ENCODE data around the gene ZDHHC14.
A peak's percentile ranks its signal among the peaks of the same experiment; 100 is the strongest.

Gene ZDHHC14

DNA sequence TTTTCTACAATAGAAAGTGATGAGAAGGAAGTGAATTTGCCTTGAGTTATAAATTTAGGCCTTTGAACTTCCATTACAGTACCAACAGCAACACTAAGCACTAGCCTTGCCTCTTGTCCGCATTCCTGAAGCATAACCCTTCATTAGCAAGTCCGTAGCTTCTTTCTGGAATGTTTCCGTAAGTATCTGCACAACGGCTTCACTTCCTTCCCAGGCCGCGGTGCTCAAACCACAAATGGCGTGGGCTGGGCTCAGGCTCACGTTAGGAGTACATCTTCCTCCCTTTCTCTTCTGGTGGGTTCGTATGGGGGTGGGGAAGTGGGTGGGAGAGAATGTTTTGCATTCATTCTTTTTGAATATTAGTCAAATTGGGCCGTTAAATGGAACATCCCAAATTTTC, 248.2 kb downstream of the ZDHHC14 start:
- no peak for DNase-seq

DNA sequence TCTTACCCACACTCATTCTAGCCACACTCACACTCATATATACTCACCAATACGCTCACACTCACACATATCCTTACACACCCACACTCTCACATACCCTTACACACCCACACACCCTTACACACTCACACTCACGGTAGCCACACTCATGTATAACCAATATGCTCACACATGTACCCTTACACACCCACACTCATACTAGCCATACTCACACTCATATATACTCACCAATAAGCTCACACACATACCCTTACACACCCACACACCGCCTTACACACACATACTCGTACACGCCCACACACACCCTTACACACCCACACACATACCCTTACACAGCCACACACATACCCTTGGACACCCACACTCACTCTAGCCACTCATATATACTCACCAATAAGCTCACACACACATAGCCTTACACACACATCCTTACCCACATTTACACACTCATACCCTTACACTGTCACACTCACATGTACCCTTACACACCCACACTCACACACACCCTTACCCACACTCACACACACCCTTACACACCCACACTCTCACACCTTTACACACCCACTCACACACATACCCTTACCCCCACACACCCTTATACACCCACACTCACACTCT, 249.6 kb downstream of the ZDHHC14 start:
- no peak for DNase-seq

DNA sequence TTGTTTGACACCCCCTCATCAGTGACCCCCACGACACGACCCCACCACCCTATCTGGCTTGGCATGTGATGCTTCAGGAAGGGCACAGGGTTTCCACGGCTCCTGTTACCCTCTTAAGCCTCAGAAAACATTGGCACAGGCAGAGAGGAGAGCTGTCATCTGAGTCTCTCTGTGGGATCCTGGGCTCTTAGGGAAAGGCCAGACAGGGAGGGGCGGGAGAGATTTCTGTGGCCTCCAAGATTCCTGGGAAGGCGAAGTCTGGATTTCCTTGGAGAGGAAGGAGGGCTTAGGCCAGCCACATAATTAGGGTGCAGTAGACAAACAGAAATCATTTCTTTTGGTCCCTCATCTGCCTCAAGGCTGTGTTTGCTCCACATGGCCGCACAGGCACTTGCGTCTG, 250.4 kb downstream of the ZDHHC14 start:
- no peak for DNase-seq

DNA sequence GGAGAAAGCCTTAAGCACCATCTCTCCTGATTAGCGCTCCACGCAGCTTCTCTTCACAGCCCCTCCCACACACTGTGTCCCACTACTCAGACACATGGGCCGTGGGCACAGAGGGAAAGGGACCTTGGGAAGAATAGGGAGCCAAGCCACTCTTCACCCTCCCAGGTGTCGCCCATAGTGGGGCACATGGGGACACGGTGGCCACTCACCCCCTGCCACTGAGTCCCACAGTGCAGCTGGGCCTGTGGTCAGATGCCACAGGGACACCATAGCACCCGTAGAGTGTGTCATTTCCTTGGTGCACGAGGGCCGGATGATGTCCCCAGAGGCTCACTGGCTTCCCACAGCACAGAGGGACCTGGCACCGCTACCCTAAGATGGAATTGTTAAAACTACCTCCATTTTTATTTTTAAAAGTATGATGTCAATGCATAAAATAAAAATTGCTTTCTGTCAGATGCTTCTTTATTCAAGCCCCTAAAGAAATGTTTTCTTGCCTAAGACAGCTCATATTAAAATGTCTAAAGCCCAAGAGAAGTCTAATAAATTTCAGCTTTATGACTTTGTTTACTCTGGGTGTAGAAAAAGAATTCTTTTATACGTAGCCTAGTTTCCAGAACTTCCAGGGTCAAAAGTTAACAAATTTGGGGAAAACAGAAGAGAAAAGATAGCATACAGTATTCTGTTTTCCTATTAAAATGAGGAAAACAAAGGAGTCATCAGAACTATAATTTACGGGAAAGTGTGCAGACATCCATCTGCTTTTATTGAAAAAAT, 251.0 kb downstream of the ZDHHC14 start:
- DNase-seq, result no peak

DNA sequence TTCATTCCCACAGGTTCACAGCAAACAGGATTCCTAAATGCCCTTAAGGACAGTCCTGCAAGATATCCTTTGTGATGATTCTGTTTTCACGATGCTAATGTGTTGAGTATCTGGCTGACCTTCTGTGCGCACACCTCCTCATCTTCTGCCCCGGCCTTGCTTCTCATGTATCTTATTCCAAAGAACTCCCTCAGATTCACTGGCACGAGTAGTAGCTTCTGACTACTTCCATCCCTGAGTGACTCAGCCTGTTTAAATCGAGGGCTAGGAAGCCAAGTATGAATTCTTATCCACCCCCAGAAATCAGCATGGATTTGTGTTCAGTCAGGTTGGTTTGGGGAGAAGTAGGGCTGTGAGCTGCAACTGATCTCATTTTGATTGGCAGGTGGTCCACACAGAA, 251.8 kb downstream of the ZDHHC14 start:
- DNase-seq, result no peak

DNA sequence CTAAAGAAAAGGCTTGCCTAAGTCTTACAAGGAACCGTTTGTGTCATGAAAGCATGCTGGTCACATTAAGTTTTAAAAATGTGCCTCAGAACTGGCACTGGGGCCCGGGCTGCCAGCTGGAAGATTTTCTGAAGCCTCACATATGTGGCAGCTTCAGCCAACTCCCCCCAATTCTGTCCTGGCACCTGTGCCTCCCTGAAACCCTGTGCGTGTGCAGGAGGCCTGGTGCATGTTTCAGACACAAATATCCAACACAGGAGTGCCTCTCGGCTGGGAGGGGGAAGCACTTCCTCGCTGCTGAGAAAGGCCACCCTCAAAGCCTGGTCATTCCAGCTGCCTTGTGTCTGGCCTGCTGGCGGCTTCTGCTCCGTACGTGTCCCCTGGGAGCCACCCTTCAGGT, 253.6 kb downstream of the ZDHHC14 start:
- DNase-seq, result no peak

DNA sequence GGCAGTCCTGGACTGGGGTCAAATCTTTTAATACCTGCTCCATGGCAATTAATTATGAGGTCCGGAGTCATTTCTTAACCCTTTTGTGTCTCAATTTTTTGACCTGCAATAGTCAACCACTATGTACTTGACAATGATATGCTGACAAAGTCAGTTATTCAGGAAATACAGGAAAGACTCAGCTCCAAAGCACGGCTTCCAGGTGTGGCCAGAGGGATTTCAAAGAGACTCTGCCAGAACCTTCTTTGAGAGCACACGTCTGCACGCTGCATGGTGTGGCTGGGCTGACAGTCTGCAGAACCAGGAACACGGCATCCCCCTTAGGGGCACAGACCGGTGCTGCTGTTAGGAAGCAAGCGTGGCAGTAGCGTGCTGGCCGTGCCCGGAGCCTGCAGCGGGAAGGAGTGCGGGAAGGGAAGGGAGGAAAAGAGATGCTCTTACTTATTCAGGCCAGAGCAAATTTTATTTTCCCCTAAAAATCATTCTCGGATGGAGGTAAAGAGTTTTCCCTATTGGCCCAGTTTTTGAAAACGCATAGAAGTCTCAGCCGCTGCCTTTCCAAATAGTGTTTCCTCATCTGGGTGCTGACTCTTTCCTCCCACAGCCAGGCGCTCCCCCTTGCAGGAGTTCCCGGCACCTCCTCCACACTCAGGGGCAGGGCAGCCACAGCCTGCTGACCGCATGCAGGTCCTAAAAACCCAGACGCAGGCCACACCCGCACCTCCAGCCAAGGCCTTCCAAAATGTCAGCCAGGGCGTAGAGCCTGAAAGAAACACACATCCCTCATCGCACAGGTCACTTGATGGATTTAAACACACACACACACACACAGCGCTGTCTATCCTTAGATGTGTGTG, 254.6 kb downstream of the ZDHHC14 start:
- DNase-seq, result no peak

DNA sequence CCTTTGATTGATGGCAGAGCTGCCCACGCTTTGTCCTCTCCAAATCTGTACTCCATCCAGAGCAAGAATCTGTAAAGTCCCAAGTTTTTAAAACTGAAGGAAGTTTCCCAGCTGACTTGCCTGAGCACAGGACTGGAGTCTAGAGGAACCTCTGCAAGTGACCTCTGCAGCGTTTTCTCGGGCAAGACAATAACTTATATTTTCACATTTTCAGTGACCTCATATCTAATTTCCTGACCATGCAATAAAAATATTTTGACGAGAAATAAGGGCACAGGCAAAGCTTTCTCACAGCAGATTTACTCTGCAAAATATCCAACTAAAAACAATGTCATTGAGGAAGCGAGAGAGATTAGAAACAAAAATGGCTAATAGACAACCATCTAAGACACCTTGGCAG, 256.5 kb downstream of the ZDHHC14 start:
- no peak for DNase-seq

DNA sequence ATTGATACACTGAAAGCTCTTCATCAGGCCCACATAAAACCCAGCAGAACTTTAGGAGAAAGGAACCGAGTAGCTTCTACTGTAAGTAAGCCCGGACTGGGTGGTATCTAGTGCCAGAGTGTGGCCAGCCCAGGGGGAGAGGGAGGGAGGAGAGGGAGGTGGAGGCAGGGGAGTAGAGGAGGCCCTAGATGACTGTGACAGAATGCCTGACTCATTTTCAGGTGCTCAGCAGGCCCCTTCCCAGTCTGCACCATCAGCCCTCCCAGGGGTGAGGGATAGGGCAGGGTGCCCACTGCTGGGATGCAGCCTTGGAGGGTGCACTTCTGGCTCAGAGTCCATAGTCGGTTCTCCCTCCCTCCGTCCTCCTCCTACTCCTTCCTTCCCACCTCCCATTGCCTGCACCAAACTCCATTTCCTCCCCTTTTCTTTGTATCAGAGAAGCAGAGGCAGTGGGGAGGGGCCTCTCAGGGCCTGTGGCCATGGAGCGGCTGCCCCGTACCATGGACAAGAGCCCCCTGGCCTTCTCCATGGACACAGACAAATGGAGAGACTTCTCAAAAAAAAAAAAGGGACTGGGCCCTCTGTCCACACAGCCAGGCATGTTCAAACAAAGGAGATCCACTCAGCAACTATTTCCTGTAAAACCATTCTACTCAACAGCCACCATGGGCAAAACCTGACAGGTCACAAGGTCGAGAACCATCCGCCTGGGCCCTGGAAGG, 257.1 kb downstream of the ZDHHC14 start:
- no peak for DNase-seq

DNA sequence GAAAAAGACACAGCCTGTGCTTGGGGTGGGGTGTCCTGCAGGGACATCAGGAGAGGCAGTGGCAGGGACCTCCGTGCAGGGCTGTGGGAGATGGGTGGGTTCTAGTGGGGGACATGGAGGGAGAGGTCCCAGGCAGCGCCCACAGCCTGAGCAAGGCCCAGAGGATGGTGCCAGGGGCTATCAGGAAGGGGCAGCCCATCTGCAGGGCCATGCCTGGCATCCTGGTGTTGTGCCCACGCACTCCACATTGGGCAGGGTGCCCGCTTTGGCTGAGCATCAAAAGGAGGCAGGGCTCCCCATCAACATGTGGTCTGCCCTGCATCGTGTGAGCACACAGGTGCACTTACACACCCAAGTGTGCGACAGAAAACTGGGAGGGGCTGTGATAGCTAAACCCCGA, 257.8 kb downstream of the ZDHHC14 start:
- DNase-seq, result no peak

DNA sequence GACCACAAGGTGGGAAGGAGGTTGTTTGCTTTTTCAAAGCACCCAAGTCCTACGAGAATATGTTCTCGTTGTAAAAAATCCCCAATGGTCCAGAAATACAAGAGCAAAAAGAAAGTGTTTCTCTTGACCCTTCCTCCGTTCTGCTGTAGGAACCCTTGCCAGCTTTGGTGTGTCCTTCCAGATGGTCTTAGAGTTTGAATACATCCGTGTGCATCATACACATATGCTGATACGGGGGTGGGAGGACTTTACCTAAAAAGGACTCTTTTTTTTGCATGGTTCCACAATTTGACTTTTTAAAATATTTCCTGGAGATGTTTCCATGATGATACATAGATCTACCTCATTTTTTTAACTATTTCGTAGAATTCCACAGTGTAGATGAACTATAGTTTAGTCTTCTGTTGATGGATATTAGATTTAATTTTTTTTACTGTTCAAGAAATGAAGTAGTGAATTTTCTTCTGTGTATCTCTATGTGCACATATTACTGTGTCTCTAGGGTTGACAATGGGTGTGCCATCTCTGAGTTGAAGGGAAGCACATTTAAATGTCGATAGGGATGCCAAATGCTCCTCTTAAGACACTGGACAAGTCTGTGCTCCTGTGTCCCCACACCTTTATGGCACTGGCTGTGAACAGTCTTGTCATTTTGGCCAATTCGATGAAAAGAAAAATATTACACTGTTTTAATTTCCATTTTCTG, 259.9 kb downstream of the ZDHHC14 start:
- DNase-seq, result no peak

DNA sequence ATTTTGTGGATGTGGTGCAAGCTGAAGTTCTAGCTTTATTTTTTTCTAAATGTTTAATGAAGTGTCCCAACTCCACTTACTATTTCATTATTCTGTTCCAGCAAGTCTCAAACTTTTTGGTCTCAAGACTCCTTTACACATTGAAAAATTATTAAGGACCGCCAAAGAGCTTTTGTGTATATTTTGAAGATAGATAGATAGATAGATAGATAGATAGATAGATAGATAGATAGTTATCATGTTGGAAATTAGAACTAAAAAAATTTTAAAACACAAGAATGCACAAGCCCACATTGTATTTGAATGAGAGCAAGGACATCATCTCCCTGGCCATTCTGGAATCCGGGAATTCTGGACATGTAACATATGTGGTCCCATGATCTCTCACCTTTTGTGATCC, 260.8 kb downstream of the ZDHHC14 start:
- DNase-seq, result no peak

DNA sequence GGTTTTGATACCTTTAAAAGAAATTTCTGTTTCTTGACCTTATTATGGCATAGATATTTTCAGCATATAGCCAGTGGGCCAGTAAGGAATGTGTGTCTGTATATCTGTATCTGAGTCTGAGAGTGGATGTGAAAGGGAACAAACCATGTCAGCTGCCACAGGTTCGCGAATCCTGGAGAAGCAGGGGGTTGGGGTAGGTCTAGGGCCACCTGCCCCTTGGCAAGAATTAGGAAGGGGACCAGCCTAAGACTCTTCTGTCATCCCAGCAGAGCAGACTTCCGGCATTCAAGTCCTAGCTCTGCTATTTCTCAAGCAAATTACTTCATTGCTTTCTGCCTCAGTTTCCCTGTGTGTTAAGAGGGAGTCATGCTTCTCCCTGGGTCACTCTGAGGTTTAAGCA, 261.7 kb downstream of the ZDHHC14 start:
- DNase-seq, result no peak

DNA sequence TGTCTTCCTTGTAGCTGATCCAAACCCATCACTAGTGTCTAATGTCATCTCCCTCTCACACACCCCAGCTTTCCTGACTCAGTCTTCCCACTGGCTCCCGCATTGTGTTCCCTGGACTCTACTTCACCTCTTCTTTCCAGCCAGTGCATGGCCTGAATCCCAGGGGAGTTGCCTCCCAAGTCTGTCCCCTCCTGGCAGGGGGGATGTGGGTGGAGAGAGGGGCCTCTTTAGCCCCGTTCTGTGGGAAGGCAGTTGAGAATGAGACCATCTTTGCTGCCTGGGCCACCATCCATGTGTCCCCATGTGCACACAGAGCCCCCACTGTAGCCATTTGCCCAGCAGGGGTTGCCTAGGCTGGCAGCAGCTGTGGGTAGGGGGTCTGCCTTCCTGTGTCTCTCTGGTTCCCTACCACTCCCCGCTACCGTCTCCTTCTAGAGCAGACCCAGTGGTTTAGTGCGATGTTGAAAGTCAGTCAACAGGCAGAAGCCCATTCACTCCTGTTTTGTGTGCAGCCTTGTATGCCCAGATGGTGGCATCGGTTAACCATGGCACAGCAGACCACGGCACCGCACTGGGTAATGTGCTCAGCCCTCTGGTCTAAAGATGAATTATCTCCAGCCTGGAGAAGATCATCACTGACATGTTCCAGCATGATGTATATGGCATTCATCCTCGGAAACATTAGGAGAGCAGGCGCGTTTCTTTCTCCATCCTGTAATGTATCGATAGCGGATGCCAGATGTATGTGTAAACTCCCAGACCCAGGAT, 263.2 kb downstream of the ZDHHC14 start:
- peak in 2 of 4 experiments; percentile 15 to 32 for DNase-seq

DNA sequence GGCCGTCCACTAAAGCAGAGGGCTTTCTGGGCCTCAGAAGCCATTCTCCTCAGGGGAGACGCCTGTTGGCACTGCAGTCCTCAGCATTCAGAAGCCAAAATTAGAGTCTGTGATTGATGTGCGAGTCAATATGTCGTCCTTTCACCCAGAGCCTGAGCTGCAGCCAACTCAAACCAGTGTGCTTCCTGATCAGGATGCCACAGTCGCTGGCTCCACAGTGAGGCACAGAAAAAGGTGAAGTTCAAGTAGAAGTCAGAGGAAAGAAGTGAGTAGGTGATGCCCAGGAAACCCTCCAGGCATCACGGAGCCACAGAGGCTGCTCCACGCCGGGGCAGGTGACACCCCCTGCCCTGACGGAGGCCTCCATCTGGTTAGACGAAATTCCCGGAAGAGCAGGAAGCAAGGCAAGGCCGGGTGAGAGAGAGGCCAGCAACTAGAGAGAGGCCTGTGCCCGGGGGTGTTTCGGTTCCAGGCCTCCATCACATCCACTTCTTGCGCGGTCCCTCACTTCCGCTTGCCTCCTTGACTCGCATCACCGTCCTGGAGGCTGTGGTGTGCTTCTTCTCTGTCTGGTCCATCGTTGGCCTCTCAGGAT, 264.3 kb downstream of the ZDHHC14 start:
- DNase-seq, result no peak

DNA sequence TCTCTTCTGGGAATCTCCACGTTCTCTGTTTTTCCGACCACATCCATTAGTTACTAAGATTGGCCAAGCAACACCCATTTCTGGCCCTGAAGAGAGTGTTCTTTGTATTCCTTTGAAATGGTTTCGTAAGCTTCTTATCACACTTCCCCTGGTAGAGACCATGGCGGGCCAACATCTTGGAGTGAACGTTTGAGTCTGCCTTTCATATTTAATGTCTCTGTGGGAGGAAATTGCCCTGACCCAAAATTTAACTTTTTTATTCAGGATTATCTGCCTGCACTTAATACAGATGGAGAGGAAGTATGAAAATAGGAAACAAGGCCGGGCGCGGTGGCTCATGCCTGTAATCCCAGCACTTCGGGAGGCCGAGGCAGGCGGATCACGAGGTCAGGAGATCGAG, 265.0 kb downstream of the ZDHHC14 start:
- DNase-seq, result no peak

DNA sequence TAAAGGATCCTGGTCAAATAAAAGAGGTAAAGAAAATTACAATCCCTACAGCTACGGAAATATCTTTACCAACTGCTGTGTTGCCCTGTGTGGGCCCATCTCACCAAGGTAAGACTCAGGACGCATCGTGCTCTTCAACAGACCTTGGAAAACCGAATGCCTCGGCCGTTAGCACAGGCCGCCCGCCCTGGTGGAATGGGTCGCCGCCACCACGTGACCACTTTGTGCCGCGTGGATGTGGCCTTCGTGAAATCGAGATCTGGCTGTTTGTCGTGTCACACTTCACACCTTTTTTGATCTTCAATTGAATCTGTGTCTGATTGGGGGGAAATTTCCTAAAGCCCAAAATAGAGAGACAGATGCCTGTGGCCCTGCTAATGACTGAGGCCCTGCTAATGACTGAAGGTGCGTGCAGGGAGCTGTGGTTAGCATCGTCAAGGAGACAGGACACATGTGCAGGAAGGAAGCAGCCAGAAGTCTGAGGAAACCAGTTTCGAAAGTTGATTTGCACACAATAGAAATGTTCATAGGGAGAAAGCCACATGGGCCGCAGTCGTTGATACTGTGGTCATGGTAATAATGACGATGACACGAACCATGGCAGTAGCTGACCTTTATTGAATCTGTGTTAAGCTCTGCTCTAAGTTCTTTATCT, 266.4 kb downstream of the ZDHHC14 start:
- DNase-seq, result no peak

DNA sequence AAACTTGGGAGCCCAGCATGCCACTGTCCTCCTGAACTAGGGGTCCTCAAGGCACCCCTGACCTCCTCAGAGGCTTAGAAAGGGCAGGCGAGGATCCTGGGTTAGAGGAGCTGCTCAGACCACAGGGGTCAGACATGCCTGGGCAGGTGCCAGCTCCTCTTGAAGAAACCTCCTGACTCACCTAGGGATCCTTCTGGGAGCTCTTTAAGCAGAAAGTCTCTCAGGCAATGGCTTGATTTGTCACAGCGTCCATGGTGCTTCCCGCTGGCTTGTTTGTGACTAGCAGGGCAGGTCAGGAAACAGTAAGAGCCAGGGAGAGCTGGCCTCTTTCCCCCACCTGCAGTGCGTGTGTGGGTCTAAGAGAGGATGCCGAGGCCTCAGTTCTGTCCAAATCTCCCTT, 267.6 kb downstream of the ZDHHC14 start:
- no peak for DNase-seq

DNA sequence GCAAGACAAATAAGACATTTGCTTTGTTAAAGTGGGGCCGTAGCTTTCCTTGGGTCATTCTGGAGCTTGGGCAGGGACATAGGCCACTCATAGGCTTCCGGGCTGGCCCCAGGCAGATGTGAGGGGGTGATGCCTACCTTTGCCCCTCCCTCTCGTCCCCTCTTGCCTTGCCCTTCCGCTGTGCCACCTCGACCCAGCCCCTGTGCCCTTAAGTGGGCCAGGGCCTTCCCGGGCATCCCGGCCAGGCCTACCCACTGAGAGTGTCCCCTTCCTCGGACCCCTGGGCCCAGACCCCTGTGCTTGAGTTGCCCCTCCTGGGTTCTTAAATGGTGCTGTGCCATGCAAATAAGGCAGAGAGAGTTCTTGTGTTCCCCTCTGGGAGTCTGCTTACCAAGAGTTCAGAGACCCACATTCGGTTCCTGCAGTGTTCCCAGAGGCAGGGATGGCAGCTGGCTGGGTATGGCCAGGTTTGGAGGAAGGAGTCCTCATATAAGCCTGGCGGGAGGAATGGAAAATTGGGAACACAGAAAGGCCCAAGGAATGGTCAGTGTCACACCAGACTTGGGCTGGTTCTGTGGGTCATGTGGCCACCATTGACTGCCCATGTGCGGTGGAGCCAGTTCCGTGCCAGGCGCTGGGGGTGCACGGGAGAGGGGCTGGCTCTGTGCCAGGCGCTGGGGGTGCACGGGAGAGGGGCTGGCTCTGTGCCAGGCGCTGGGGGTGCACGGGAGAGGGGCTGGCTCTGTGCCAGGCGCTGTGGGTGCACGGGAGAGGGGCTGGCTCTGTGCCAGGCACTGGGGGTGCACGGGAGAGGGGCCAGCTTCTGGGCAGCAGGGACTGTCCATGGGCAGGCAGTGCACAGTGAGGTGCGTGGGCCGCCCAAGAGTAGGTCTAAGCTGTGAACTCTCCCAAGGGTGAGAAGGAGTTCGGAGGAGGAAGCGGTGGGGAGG, 268.6 kb downstream of the ZDHHC14 start:
- DNase-seq, result no peak

DNA sequence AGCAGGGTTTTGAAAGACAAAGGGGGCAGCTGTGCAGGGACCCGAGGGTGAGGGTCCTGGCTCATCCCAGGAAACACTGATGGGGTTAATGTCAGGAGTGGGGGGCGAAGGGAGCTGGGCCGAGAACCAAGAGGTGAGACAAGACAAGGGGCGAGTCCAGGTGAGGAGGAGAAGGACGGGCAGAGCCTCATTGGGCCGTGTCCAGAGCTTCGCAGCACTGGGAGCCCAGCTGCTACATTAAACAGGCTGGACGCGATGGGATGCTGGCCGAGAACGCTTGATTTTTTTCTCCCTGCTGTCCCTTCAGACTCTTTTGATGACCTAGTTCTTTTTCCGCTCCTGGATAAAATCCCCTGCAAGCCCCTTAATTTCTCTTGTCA, 269.3 kb downstream of the ZDHHC14 start:
- no peak for DNase-seq
